ENCODE results near the gene TSHZ2. TPM values are rescaled to one million over a fixed set of nuclear protein-coding genes. Genes with fewer than 3 reads are reported as not detected.

The TSHZ2 gene
- total RNA-seq, 1 experiment from 2014 or later: 0.07 TPM

GRCh38 chr20:53133125-53133524 lies 161.0 kb downstream of the TSHZ2 start:
- H3K79me2 ChIP-seq (ENCODE audit: insufficient read depth, low read length): no peaks in the 10 kb centered on the region

More at GRCh38 chr20:53133125-53133524, 161.0 kb downstream of the TSHZ2 start:
- H3K9ac ChIP-seq (ENCODE audit: extremely low read depth, insufficient read length, low read length): no peak overlapping the region
- H2AK5ac ChIP-seq (ENCODE audit: insufficient read length, low read length): no peak overlapping the region
- H2AFZ ChIP-seq (ENCODE audit: low read length): no peak overlapping the region
- H2BK120ac ChIP-seq (ENCODE audit: low read depth, low read length, poor library complexity, severe bottlenecking): no peak overlapping the region
- H3K4me3 Mint-ChIP-seq: no peak overlapping the region
- no peaks in the 10 kb centered on the region for H3K9me3 Mint-ChIP-seq
- no peaks in the 10 kb centered on the region for H3K23me2 ChIP-seq (ENCODE audit: insufficient read length, low read depth, low read length, poor library complexity, severe bottlenecking)
- no peak overlapping the region for H2BK5ac ChIP-seq (ENCODE audit: insufficient read length, low read length)
- H3K9me3 ChIP-seq (ENCODE audit: control insufficient read depth, low read depth, low read length): no peaks in the 10 kb centered on the region
- no peak overlapping the region for H3K14ac ChIP-seq (ENCODE audit: insufficient read depth, low read length)
- no peak overlapping the region for H2BK20ac ChIP-seq (ENCODE audit: low read depth, low read length, poor library complexity, severe bottlenecking)
- 0 out of 2 replicates have a peak, but pooled peaks cover 2% of the 10 kb centered on the region for H3K4me1 ChIP-seq (ENCODE audit: insufficient read depth, low read length)
- H2BK15ac ChIP-seq (ENCODE audit: low read depth, low read length): no peak overlapping the region
- no peaks in the 10 kb centered on the region for H3K27me3 Mint-ChIP-seq (ENCODE audit: low read depth)
- H2BK12ac ChIP-seq (ENCODE audit: insufficient read length, low read depth, low read length): no peak overlapping the region
- TF ChIP-seq CTCF (conservative IDR thresholded peaks at IDR 0.05): no peak
- H3K27me3 ChIP-seq (ENCODE audit: insufficient read depth, low read length): no peaks in the 10 kb centered on the region
- H4K8ac ChIP-seq (replicated peaks; ENCODE audit: insufficient read length, low read depth, low read length): no peak overlapping the region
- WGBS (ENCODE audit: extremely low coverage, insufficient read length, low lambda C conversion rate): no CpG with 5 or more reads among the region's 4 CpGs
- no peak overlapping the region for H3K18ac ChIP-seq (ENCODE audit: insufficient read length, low read depth, low read length)
- no peak overlapping the region for H3K27ac ChIP-seq (ENCODE audit: insufficient read length, low read depth, low read length)
- no peaks in the 10 kb centered on the region for H3K79me1 ChIP-seq (ENCODE audit: insufficient read depth, low read depth, low read length, poor library complexity, severe bottlenecking)
- no peak overlapping the region for H3T11ph ChIP-seq (ENCODE audit: low read length)
- H3K56ac ChIP-seq (ENCODE audit: insufficient read length, low read depth, low read length): no peak overlapping the region
- no peak overlapping the region for H4K91ac ChIP-seq (ENCODE audit: insufficient read length, low read depth, low read length)
- no peaks in the 10 kb centered on the region for H4K20me1 ChIP-seq (ENCODE audit: control insufficient read depth, insufficient read depth, insufficient read length)
- H4K5ac ChIP-seq (ENCODE audit: insufficient read length, low read depth, low read length): no peak overlapping the region
- no peak overlapping the region for H3K4me2 ChIP-seq (ENCODE audit: insufficient read depth, insufficient read length, low read length)
- peaks cover 26 to 27% of the 10 kb centered on the region in 2 experiments for H3K4me1 Mint-ChIP-seq
- H3K23ac ChIP-seq (ENCODE audit: insufficient read length, low read depth, low read length): no peak overlapping the region
- peak overlapping the region in 1 of 3 experiments; percentile 92; a peak in 1 of 7 replicates for H3K27ac Mint-ChIP-seq
- no peaks in the 10 kb centered on the region for H3K36me3 Mint-ChIP-seq (ENCODE audit: insufficient read depth in 1 of 3, low read depth in 3 of 3)
- DNase-seq: no peak
- H3K4ac ChIP-seq (ENCODE audit: low read depth, low read length): no peak overlapping the region

All from H9 (cell line).